ENCODE data around the gene ACTR8.

ACTR8 gene

GRCh38 chr3:53833053-53833645, 48.8 kb downstream of the ACTR8 start:
- no peak for DNase-seq

- DNase-seq, result no peak
These were observed 51.0 kb downstream of the ACTR8 start for GRCh38 chr3:53830944-53831343.

GRCh38 chr3:53829605-53830004, 52.3 kb downstream of the ACTR8 start:
- DNase-seq, result no peak

DNA sequence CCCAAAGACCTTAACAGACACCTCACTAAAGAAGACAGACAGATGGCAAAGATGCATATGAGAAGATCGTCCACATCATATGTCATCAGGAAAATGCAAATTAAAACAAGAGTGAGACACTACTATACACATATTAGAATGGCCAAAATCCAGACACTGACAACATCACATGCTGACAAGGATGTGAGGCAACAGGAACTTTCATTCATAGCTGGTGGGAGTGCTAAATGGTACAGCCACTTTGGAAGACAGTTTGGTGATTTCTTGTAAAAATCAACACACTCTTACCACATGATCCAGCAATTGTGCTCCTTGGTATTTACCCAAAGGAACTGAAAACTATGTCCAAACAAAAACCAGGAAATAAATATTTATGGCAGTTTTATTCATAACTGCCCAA, 53.4 kb downstream of the ACTR8 start:
- DNase-seq, result no peak

DNA sequence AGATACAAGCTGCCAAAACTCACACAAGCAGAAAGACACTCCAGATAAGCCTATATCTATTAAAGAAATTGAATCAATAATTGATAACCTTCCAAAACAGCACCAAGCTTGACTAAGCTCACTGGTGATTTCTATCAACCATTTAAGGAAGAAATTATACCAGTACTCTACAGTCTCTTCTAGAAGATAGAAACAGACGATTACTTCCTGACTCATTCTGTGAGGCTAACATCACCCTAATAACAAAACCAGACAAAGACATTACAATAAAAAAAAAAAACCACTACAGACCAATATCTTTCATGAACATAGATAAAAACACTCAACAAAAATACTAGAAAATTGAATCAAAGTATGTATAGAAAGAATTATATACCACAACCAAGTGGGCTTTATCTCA, 55.9 kb downstream of the ACTR8 start:
- DNase-seq, result no peak

GRCh38 chr3:53824795-53825194, 57.2 kb downstream of the ACTR8 start:
- no peak for DNase-seq

GRCh38 chr3:53823956-53824657, 57.8 kb downstream of the ACTR8 start:
- DNase-seq, result no peak

- no peak for DNase-seq
These were observed 58.7 kb downstream of the ACTR8 start for GRCh38 chr3:53823026-53823955.

- no peak for DNase-seq
These were observed 59.6 kb downstream of the ACTR8 start for GRCh38 chr3:53822331-53822741.

DNA sequence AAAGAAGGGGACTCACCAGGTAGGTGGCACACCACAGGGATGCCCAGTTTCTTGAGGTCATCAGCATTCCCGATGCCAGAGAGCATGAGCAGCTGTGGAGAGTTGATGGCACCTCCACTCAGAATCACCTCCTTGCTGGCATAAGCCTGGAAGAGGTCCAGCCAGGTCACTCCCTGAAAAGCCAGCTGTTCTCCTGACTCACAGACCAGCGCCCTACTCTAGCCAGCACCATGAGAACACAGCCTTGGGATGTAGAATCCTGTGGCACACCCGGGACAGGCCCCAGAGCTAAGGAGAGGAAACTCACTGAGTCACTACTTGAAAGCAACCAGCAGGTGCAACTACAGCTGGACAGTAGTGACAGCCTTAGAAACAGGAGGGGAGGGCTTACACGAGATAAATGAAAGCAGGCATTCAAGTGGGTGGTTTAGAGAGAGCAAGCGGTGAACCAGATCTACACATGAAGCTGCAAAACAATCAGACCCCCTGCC, 60.3 kb downstream of the ACTR8 start:
- no peak for DNase-seq

GRCh38 chr3:53820756-53821580, 61.0 kb downstream of the ACTR8 start:
- DNase-seq, result no peak

- no peak for DNase-seq
These were observed 61.9 kb downstream of the ACTR8 start for GRCh38 chr3:53820084-53820483.

DNA sequence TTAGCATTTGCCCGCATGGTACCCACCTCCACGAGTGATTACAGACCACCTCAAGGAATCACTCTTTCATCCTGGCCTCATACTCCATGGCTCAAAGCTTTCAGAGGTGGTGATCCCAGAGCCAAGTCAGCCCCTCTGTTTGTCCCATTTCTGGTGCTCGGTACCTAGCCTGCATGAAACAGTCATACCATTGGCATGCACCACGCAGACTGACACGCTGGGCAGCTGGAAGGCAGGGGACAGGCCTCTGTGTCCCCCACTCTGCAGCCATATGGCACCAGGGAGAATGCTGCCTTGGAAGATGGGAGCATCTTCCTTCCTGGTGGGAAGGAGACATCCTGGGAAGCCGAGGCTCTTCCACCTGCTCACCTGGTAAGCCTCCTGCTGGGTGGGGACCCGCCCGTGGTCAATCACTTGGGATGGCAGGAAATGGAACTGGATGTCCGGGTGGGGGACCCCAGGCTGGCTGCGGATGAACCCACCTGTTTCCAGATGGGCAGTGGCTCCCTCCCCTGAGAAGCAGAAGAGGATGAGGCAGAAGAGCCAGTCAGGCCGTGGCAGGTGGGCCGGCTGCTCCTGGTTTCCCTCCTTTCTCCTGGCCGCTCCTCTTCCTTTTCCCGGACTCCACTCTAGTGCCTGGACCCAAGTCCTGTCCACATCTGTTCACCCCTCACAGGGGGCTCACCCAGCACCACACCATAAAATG, 62.6 kb downstream of the ACTR8 start:
- DNase-seq, result no peak

DNA sequence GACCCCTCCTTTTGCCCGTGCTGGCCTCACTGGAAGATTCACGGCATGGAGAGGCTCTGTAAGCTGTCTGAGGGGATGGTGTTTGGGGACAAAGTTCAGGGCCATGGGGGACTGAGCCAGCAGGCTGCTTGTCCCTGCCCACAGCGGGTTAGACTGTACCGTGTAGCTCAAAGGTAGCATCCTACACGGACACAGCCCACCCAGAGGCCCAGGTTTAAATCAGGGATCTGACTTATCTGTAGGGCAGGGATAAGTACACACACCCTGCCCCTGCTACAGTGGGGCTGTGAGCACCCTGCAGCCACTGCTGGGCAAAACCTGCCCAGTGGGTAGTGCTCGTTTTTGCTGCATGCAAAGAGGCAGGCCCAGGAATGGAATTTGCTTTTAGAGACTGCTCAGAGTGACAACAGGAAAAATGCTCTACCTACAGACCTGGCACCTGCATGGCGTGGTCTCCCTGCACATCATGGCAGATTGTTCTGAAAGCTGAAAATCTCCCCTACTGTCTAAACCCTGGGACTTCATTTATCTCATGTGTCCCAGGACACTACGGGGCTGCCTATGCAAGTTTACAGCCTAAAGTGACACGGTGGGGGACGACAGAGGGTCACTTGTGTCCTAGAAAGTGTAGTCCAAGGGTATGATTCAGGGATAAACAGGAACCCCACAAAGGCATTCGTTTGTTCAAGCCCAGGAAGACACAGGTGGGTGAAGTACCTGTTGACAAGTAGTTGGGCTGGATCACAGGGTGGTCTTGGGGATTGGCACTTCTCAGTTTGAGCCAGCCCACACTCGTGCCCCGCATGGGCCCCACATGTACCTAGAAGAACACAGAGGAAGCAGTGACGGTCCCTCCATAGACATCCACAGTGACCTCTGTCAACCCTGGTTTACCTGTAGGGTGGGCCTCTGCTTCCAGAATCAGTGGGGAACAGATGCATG, 63.5 kb downstream of the ACTR8 start:
- DNase-seq, result no peak

DNA sequence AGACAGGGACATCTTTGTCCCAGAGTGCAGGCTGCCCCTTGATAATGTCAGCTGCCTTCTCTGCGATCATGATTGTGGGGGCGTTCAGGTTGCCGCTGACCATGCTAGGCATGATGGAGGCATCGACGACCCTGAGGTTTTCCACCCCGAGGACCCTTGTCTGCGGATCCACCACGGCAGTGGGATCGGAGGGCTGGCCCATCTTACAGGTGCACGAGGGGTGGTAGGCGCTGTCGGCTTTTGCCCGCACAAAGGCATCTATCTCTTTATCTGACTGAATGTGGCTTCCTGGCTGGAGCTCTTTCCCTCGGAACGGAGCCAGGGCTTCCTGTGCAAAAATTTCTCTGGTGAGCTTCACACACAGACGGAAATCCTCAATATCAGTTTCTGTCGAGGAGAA, 64.1 kb downstream of the ACTR8 start:
- no peak for DNase-seq

GRCh38 chr3:53817211-53817610, 64.7 kb downstream of the ACTR8 start:
- DNase-seq, result no peak

All from T-helper 9 cell (primary cell).